ENCODE data around the gene DLGAP1.

The DLGAP1 gene

GRCh38 chr18:3808985-3809780 is 645.9 kb downstream of the DLGAP1 start:
- FAIRE-seq, result no peak

DNA sequence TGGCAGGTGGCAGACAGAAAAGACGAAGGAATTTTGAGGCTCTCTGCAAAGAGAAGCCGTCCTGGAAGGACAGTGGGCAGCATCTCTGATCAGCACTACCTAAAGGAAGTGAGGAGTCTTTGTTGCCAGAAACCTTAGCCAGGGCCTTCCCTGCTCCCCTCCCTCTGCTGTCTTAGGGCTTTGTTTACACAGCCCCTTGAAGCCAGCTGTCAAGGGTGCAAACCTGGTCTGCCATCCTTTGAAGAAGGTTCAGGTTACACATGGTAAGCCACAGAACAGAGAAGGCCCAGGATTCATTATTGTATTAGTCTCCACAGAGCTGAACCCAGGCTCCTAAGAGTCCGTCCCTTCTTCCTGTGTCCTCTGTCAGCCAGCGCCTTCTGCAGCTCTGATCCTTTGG is 648.5 kb downstream of the DLGAP1 start:
- FAIRE-seq, result no peak

GRCh38 chr18:3804336-3804735 is 650.8 kb downstream of the DLGAP1 start:
- FAIRE-seq, result no peak

DNA sequence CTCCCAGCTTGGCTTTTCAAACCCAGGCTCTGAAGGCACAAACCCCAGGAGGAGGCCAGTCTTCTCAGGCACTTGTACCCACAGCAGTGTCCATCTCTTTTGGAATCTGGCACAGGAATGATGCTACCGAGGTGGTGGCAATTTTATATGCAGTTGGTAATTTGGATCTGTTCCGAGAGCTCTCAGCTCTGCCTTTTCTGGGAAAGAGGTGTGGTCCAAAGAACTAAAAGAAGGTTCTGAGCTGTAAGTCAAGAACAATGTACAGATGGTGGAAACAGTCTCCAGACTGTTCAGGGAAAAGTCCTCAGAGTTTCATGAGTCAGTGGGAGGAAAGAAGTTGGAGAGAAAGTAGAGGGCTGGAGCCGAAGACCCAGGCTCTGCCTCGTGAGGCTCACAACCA is 651.8 kb downstream of the DLGAP1 start:
- no peak for FAIRE-seq

- no peak for FAIRE-seq
These were observed 655.6 kb downstream of the DLGAP1 start for GRCh38 chr18:3799515-3799914.

DNA sequence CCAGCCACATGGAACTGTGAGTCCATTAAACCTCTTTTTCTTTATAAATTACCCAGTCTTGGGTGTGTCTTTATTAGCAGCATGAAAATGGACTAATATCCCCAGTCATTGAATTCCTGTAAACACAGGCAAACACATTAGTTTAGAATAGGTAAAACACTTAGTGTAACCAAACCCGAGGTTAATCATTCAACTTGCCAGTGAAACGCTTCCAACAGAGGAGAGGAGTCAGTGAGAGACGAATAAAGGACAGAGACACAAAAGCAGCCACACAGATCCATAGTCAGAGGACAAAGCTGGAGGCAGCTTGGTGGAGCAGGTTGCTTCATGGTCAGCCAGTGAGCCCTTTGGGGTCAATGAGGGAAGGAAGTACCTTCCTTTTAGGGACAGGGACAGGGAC is 657.1 kb downstream of the DLGAP1 start:
- FAIRE-seq, result no peak

- FAIRE-seq, result no peak
These were observed 658.7 kb downstream of the DLGAP1 start for GRCh38 chr18:3796434-3796833.

DNA sequence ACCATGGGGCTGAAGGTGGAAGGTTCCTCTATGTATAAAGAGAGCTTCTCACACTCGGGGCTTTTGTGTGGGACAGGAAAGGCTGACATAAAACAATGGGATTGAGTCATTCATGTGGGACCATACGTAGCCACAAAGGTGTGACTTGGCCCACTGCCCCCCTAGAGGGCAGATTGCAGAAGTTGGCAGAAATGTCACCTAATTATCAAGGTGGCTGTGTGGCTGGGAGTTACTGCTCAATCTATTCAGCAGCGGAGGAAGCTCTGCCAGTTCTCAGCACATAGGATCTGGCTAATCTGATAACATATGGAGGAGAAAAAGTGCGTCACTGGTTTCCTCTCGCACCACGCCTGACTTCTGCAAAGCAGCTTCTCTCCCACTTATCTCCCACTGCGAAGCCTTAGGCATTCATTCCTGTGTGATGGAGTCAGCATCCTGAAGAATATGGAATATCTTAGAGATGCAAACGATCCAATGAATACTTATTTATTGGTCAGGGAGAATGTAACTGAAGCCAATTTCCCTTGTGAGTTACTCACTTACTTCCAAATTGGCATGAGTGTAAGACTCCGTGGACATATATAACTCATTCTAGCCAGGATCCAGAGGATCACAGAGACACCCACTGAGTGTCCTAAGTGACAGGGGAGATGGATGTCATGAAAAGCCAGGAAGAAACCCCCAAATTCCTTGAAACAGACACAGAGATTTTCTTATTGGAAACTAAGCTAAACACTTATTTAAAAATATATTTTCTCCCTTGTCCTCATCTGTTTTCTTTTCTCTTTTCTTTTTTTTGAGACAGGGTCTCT is 660.4 kb downstream of the DLGAP1 start:
- FAIRE-seq, result no peak

- FAIRE-seq, result no peak
These were observed 661.6 kb downstream of the DLGAP1 start for GRCh38 chr18:3793545-3793944.

DNA sequence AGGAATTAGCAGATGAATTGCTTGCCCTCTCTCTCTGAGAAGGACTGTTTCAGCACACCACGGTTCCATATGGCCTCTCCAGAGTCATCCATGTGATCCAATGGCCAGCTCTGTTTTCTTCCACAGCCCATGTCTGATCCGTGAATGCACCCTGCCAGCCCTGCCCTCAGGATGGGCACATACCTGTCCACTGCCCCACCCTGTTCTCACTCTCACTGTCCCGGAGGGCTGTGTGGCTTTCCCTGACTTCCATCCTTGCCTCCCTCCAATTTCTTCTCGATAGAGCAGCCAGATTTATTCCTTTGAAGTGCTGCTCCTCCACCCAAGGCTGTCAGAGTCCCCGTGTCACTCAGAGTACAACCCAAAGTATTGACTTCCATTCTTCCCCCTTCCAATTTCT is 662.0 kb downstream of the DLGAP1 start:
- FAIRE-seq, result no peak

DNA sequence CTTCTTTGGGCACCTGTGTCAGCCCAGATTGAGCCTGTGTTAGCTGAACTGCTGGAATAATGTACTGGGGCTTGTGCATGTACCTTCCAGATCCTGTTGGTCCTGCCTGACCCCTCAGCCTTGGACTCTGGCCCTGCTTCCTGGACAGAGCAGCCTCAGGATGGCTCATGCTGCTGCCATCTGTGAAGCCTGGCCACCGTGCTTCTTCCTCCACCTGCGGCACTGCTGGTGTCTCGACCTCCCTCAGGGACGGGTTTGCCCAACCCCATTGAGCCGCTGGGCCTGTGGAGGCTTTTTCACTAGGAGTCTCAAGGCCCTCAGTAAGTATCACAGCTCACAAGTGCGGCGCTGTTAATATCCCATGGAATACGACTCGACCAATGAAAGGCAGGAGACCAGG is 662.4 kb downstream of the DLGAP1 start:
- FAIRE-seq, result no peak

DNA sequence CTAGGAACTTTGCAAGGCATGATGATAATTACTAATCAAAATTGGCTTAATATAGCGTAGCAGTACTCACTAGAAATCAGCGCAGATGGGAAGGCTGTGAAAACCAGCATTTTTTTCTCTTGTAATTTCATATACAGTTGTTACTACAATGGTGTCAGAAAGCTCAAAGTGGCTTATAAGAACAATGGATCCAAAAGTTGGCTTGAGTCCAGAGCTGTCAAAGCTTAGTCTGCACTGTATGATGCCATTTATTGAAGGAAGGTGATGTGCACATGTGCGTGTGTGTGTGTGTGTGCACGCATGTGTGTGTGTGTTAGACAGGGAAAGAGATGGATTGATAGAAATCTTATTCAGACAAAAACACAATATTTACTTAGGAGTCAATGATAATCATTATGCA is 663.9 kb downstream of the DLGAP1 start:
- FAIRE-seq, result no peak

GRCh38 chr18:3790703-3791102 is 664.4 kb downstream of the DLGAP1 start:
- no peak for FAIRE-seq

DNA sequence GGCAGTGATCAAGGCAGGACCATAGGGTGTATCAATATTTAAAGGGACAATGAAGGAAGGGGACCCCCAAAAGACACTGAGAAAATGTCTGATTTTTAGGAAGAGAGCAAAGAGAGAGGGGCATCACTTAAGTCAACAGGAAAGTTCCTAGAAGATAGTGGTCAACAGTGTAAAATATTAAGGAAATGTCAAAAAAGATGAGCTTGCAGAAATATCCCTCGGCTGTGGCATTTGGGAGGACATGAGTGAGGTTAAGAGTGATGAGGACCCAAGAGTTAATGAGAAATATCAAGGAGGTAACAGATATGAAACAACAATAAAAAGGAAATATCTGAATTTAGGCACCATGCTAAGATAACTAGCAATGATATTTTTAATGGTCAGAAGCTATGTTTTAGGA is 665.6 kb downstream of the DLGAP1 start:
- FAIRE-seq, result no peak

DNA sequence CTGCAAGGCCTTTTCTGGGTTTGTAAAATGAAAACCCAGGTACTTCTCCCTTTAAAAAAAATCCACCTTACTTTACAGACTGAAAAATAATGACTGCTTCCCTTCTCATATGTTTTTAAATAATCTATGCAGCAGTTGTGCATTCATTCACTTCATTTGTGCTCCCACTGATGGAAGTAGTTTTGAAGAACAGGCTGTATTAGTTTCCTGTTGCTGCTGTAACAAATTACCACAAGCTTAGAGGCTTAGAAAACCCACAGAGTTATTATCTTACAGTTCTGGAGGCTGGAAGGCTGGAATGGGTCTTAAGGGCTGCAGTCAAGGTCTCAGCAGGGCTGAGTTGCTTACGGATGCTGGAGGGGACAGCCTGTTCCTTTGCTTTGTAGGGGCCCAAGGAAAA is 670.2 kb downstream of the DLGAP1 start:
- no peak for FAIRE-seq

- no peak for FAIRE-seq
These were observed 672.2 kb downstream of the DLGAP1 start for GRCh38 chr18:3782901-3783300.

DNA sequence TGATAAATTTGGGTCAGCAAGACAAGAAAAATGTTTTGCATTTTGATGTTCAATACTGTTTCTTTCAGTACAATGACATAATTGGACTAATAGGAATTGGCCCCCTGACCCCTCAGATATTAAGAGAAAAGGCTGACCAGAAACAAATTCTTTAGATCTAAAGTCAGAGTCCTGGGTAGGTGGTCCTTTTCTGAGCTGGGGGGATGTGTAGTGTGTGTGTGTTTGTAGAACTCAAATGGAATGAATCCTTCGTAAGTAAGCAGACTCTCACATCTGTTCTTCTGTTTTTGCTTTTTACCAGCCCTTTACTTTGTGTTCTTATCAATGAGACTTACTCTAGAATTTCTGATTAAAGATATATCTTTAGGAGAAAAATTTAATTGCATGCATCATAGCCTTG is 677.4 kb downstream of the DLGAP1 start:
- FAIRE-seq, result no peak

DNA sequence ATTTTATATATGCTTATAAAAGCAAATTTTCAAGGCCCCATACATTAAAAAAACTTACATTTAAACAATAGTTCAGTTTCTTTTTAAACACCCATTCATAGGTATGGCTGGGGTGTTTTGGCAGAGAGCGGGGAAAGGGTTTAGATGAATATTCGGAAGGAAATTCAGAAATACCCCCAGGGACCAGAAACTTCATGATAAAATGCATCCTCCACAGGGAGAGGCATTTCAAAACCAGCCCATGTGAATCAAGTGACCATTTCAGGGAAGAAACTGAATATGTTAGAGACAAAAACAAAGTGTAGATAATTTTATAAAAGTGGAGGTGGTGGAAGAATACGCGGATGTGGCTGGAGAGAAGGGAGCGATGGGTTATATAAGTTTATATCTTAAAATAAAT is 678.0 kb downstream of the DLGAP1 start:
- FAIRE-seq, result no peak

DNA sequence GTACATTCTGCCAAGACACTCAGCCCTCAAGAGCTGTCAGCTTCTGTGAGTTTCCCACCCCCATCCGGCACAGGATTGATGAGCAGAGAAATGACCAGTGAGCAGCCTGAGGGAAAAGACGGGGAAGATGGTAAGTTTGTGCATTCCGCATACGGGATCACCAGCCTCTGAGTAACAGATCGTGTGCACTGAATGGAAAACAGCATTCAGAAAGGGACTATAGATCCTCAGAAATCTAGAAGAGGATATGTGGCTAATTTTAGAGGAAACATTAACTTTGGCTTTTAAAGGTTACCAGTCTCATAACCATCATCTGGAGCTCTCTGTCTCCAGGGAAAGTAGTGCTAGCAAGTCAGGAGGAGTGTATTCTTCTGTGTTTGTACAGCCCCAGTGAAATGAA is 679.1 kb downstream of the DLGAP1 start:
- no peak for FAIRE-seq

DNA sequence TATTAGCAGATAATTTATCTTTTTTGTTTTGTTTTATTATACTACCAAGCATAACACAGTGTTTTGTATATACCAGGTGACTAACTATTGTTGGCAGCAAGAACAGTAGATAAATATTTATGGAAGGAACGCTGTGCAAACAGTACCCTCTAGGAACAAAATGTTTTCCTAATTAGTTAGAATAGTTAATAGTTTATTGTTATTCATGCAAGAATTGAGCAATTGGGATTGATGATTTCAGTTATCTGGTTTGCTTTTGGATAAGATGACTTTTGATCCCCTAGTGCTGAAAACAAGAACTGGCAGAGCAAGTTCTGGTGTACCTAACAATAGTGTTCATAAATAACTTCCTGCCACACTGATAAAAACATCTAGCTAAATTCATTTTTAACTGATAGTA is 681.8 kb downstream of the DLGAP1 start:
- no peak for FAIRE-seq

GRCh38 chr18:3771121-3771971 is 683.8 kb downstream of the DLGAP1 start:
- no peak for FAIRE-seq

DNA sequence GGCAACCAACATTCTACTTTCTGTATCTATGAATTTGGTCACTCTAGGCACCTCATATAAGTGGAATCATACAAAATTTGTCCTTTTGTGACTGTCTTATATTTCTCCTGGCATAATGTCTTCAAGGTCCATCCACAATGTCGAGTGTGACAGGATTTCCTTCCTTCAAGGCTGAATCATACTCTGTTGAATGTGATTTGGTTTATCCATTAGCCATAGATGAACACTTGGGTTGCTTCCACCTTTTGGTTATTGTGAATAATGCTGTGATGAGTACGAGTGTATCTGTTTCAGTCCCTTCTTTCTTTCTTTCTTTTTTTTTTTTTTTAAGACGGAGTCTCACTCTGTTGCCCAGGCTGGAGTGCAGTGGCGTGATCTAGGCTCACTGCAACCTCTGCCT is 693.8 kb downstream of the DLGAP1 start:
- no peak for FAIRE-seq

GRCh38 chr18:3760741-3761140 is 694.4 kb downstream of the DLGAP1 start:
- no peak for FAIRE-seq
